Activated T-cell treated with anti-CD3 and anti-CD28 coated beads, Interleukin-2, amount 50 U/mL, for 48 hours (primary cell): ENCODE measurements around the gene LIN37.
"Not testable (repeated sequence)": the region's sequence is repeated elsewhere in the genome, so short reads cannot be mapped to it uniquely, and the experiment has no call there.

Source experiments
- DNase-seq, 2 experiments: peaks; one replicate each; pipeline ENCODE4 v3.0.0-alpha.2; 2020

The LIN37 gene

DNA sequence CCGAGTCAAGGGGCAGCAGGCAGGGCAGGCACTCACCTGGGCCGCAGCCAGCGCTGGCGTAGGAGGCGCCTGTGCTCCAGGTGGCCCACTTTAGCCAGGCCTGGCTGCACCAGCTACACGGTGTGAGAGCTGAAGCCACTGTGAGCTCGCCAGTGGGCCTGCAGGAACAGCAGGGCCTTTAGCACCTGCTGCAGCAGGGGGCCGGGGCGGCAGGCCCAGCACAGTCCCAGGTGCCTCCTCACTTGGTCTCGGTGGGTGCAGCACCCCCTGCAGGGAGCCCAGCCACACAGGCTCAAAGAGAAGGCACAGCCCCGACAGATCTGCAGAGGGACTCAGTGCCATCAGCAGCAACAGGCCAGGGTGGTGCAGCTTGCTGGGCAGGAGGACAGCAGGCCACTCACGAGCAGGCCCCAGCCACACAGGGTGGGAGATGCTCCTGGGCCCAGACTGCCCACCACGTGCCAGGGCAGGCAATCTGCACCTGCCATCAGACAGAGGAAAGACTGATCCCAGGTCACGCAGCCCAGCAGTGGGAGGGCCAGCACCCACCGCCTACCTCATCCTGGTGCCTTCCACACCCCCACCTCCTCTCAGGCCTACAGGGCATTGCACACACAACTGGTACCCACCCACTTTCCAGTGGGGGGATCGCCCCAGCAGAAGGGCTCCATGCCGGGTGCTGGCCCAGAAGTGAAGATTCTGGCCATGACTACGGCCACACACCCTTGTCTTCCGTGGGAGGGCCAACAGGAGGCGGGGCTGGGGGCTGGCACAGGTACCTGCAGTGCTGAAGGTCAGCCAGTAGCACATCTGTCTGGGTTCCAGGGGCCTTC, 42.8 kb downstream of the LIN37 start:
- DNase-seq: peak; percentile 34 to 47

DNA sequence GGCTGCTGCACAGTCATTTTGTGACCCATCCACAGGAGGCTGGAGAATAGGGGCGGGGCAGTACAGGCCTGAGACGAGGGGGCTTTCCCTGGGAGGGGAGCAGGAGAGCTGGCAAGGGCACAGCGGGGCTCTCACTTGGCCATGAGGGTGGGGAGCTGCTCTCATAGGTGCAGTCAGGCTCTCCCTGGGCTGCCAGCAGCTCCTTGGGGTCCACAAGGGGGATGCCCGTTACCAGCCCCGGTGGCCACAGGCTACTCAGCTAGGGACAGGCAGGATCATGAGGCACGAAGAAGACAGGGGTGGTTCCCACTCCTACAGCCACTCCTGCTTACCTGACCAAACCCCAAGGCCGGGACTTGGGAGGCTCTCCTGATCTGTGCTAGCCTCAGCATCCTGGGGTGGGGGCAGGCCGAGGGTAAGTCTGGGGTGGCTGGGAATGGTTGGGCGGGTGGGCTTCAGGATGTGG, 43.5 kb downstream of the LIN37 start:
- DNase-seq: no peak

DNA sequence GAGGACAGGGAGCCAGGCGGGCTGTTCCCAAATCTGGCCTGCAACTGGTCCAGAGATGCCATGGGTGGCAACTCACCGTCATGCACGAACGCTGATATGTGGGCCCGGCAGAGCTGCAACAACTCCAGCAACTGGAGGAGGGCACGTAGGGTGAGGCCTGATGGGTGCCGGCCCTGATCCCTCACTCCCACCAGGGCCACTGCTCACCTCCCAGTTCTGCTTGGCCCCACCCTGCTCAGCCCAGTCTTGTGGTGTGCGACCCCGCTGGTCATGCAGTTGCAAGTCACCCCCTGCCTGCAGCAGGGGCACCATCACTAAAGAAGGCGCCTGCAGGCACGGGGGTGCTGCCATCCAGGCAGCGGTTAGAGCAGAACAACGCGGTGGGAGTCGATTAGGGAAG, 43.9 kb downstream of the LIN37 start:
- DNase-seq: no peak

DNA sequence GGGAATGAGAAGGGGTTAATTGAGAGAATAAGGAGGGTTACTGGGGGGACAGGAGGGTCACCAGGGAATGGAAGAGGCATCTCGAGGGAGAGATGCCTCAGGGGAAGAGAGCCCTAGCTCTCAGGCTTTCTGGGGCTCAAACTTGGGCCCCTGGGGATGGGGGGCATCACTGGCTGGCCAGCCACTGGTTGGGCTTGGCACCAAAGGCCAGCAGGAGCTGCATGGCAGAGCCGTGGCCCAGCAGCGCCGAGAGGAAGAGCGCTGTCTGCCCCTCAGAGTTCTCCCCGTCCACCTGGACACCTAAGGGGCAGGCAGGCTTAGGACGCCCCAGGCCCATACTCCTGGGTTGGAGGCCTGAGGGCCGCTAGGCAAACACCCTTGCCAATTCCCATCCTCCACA, 44.5 kb downstream of the LIN37 start:
- DNase-seq: no peak

DNA sequence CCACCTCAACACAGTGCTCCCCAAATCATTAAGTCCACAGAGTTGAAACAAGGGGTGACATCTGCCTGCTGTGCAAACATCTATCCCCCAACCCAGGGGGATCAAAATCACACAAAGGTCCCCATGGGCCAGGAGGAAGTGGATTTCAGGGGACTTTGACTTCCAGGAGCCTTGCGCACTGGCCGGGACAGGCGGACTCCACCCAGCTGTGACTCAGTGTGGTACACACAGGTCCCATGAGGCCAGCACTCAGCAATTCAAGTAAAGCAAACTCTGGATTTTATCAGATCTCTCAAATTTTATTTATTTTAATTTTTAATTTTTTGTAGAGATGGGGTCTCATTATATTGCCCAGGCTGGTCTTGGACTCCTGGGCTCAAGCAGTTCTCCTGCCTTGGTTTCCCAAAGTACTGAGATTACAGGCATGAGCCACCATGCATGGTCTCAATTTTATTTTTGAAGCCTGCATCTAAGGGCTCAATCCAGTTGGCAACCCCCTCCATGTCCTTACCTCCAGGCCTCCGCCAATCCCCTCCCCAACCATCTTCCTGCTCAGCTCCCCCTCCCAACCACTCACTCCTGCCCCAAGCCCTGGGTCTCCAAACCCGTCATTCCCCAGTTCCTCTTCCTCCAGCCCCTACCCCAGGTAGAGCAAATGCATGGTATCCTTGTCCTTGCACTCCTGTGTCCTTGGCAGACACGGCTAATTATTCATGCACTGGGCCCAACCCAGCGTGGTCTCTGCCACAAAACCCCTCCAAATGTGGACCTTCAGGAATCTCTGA, 45.2 kb downstream of the LIN37 start:
- no peak for DNase-seq

DNA sequence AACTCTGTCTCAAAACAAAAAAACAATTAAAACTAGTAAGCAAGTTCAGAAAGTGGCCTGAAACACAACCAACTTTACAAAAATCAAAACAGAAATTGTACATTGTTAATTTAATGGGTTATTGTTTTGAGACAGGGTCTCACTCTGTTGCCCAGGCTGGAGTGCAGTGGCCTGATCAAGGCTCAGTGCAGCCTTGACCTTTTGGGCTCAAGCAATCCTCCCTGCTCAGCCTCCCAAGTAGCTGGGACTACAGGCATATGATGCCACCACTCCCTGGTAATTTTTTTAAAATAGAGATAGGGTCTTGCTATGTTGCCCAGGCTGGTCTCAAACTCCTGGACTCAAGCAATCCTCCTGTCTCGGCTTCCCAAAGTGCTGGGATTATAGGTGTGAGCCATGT, 47.2 kb downstream of the LIN37 start:
- DNase-seq: not testable (repeated sequence)

DNA sequence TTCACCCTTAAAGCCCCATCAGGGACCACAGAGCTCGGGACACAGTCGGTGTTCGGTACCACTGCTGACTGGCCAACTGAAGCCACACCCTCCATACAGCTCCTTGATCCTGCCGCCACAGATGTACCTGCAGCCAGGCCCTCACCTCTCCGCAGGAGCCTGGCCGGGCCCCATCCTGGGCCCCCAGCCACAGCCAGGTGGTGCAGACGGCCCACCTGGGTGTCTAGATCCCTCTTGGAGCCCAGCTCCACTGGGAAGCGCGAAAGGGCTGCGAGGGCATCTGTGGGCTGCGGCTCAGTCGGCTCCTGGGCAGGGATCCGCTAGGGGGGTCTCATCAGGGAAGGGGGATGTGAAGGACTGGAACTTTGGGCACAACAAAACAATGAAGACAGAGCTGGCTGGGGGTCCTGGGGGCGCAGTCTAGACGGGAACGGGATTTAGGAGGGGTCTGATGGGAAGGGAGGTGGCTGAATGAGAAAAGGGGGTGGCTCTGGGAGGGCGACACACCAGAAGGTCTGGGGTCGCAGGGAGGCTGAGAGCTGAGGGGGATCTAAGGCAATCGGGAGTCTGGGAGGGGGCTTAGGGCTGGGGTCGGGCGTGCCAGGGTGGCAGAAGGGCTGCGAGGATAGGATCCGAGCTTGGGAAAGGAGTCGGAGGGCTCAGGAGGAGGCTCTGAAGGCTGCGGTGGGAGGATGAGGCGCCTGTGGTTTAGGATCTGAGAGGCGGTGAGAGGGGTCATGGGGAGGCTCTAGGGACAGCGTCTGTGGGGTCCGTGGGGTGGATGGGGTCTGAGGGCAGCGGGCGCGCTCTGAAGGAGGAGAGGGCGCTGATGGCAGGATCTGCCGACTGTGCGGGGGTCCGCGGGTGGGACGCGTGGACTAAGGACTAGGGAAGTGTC, 48.5 kb downstream of the LIN37 start:
- no peak for DNase-seq

DNA sequence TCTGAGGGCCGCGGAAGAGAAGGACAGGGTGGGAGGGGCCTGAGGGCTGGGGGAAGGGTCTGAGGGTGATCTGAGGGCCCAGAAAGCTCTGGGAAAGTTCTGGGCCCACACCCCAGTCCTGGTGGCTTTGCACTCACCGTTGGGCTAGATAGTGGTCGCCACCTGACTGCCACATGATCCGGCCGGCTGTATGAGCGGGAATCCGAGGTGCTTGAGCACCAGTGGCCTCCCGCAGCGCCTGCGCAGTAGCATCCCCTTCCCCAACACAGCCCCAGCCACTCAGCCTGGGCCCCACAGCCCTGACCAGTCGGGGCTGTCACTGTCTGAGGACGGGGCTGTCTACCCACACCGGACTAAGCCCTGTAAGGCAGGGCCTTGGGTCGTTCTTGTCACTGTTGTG, 49.3 kb downstream of the LIN37 start:
- peak; percentile 31 to 49 for DNase-seq

DNA sequence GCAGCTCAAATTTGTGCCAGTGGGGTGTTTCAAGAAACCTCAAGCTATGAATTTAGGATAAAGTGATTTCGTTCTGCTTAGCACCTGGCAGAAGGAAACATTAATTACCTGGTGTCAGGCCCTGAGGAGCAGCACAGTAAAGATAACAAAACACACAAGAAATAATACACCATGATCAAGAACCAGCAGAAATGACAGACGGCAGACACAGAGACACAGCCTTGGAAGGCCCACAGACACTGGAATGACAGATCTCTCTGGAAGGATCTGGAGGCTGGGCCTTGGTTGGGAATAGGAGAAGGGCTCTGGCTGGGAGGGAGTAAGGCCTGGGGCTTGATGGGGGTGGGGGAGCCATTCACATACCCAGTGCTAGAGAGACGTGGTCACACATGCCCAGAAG, 53.5 kb downstream of the LIN37 start:
- no peak for DNase-seq
